ENCODE data around the gene CEP192.

Gene CEP192

DNA sequence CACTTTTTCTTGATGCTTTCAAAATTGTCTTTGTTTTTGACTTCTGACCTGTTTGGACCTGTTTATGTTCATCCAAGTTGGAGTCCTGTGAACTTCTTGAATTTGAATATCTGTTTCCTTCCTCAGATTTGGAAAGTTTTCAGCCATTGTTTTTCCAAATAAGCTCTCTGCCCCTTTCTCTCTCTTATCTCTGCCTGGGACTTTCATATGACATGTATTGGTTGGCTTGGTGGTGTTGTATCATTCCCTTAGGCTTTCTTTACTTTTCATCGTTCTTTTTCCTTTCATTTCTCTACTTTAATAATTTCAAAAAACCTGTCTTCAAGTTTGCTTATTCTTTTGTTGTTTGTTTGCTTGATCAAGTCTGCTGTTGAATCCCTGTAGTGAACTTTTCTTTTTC, 167.3 kb downstream of the CEP192 start:
- no peak for DNase-seq

DNA sequence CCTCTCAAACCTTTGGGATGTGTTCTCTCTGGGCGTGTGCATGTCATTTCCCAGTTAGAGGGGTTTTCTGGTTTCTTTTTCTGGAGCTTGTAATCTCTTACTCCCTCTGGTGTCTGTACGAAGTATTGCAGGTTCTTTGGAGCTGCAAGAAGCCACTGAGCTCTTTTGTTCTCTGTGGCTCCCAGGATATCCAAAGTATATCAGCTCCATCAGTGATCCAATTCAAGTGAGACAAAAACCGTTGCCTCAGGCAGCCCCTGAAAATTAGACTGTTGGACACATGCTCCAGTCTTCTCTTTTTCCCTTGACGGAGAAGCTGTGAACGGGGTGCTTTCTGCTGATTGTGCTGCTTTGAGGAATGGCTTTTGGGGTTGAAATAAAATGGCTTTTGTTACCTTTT, 168.4 kb downstream of the CEP192 start:
- DNase-seq: peak; percentile 48

DNA sequence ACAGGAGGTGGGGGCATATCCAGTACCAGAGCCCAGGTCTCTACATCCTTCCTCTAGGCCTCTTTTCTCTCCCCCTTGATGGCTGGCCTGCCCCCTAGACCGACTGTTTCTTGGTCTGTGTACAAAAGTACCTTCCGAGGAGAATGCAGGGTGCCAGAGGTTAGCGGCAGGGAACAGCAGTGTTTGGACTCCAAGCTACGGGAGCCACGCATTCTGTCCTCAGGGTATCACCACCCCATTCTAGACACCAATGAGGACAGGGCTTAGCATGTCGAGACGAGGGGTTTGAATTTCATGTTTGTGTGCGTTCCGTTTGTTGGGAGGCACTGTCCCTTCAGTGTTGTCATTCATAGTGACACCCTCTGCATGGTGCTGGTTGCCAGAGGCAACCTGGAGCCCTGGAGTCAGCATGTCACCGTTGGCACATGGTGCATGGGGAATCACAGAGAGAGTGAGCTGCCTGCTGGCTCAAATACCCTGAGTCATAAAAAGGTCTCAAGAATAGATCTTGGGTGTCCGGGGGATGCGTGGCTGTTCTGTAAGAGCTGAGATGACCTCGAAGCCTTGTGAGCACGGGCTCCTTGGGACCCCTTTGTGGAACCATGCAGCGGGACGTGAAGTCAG, 170.2 kb downstream of the CEP192 start:
- DNase-seq: no peak

DNA sequence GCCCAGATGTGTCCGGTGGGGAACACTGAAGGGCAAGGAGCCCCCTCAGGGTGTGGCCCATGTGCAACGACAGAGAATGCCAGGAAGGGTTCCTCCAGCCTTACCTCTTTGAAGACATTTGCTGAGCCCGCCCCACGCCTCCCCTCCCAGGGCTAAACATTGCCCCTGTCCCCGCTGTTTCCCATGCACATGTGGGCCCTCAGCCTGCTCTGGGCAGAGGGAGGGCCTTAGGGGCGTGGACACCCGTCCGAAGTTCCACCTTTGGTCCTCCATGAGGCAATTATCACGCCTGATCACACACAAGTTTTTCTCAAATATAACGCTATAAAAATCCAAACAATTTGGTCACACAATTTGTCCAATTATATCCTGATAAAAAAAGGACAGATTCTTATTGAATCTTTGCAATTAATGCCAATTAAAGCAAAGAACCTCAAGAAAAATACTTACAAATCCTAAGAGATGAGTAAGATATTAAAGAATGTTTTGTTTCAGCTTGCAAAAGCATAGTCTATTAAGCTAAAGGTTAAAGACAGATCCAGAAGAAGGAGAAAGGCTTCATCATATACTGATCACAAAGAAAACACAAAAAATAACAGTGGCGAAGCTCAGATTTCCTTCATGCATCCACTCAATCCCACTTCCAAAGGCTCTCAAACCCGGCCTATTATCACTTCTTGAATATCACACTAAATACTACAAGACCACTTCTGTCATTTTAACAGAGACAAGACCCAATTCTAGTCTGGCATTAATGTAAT, 172.2 kb downstream of the CEP192 start:
- no peak for DNase-seq

- DNase-seq: no peak
Observed at GRCh38 chr18:13164406-13164805, 173.2 kb downstream of the CEP192 start.

GRCh38 chr18:13165636-13166423, 174.7 kb downstream of the CEP192 start:
- DNase-seq: no peak

GRCh38 chr18:13173578-13174145, 182.5 kb downstream of the CEP192 start:
- DNase-seq: no peak
